ENCODE data around the gene HSD17B4. TPM values are rescaled to one million over a fixed set of nuclear protein-coding genes. Genes with fewer than 3 reads are reported as not detected.
"Not testable (repeated sequence)": the region's sequence is repeated elsewhere in the genome, so short reads cannot be mapped to it uniquely, and the experiment has no call there.

Gene HSD17B4
- total RNA-seq, 1 experiment from 2014 or later: 246 TPM

DNA sequence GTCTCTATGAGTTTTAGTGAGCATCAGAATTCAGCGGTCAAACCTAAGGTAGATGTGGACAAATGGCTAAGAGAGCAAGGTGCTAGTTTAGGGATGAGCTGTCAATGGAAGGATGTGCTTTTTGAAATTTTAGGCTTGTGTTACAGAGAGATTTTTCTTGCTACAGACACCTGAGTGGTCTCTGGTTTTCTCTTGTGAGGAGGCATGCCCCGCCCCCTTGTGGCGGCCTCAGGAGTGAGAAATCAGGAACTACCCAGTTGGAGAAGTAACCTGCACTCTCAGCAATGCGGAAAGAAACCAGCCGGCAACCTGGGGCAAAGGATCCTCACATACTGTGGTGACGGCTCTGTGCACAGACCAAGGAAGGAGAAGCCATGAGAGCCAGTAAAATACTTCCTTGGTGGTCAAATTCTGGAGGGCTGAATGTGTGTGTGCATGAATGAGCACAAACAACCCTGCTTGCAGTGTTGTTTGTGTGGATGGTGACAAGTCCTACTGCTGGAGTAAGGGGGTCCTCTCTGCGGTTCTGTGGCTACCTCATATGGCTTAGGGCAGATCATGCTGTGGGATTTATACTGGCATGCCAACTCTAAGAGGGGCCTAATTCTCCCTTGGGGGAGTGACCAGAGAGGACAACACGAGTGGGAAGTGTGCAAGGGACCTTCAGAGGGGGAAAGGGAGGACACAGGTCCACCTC, 16.7 kb upstream of the HSD17B4 start:
- CTCF ChIA-PET: interaction anchor here (1.0 to 1.6 kb wide), 5 partner anchors 17 to 447 kb away, joined by 3 to 8 read pairs (median 6); partner anchors contain the start of gene DTWD2

DNA sequence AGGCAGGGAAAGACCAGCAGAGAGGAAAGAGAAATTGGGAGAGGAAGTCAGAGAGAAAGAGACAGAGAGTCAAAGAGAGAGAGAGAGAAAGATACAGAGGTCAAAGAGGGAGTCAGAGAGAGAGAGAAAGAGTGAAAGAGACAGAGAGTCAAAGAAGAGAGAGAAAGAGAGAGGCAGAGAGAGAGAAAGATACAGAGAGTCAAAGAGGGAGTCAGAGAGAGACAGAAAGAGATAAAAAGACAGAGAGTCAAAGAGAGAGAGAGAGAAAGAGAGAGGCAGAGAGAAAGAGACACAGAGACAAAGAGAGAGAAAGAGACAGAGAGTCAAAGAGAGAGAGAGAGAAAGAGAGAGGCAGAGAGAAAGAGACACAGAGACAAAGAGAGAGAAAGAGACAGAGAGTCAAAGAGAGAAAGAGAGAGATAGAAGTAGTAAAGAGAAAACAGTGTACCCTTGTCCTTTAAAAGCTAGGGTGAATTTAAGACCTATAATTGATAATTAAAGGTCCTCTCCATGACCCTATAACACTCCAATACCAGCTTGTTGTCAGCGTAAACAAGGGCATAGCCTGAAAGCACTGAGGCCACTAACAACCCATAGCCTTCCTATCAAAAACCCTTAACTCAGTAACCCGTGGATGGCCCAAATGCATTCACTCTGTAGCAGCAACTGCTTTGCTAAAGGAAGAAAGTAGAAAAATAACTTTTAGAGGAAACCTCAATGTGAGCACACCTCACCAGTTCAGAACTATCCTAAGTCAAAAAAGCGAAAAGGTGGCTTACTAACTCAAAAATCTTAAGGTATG, 14.3 kb upstream of the HSD17B4 start:
- Mint-ChIP-seq H3K27ac (ENCODE audit: unreplicated experiment) (peak overlapping the region; percentile 18), H3K4me3 (ENCODE audit: low read depth, unreplicated experiment) (peak overlapping the region; percentile 55), H3K9me3 (ENCODE audit: low read depth, unreplicated experiment) (peaks cover 11% of the 10 kb centered on the region), H3K4me1 (ENCODE audit: low read depth, unreplicated experiment) (peaks cover 32% of the 10 kb centered on the region)
- CTCF ChIA-PET: interaction anchor here (0.6 kb wide), 1 partner anchor 21 kb away, joined by 3 read pairs; no protein-coding TSS in a partner anchor
- DNase-seq; H3K27me3 Mint-ChIP-seq (ENCODE audit: unreplicated experiment); BruUV-seq (replicated peaks); intact Hi-C loops (cut with micrococcal nuclease; ENCODE audit: unreplicated experiment); H3K36me3 Mint-ChIP-seq (ENCODE audit: insufficient read depth, unreplicated experiment): not testable (repeated sequence)

More for the DNA sequence above, 16.7 kb upstream of the HSD17B4 start:
- Mint-ChIP-seq H3K9me3 (ENCODE audit: low read depth, unreplicated experiment) (peaks cover 10% of the 10 kb centered on the region), H3K4me3 (ENCODE audit: low read depth, unreplicated experiment) (no peak overlapping the region), H3K27ac (ENCODE audit: unreplicated experiment) (no peak overlapping the region), H3K27me3 (ENCODE audit: unreplicated experiment) (no peaks in the 10 kb centered on the region), H3K4me1 (ENCODE audit: low read depth, unreplicated experiment) (peaks cover 32% of the 10 kb centered on the region), H3K36me3 (ENCODE audit: insufficient read depth, unreplicated experiment) (peaks cover 8% of the 10 kb centered on the region)
- intact Hi-C loops (cut with micrococcal nuclease; ENCODE audit: unreplicated experiment): loop anchor here (1.0 to 2.0 kb wide), 2 partner anchors 17 to 448 kb away; no protein-coding TSS in a partner anchor
- TF ChIP-seq, protein P1, sequence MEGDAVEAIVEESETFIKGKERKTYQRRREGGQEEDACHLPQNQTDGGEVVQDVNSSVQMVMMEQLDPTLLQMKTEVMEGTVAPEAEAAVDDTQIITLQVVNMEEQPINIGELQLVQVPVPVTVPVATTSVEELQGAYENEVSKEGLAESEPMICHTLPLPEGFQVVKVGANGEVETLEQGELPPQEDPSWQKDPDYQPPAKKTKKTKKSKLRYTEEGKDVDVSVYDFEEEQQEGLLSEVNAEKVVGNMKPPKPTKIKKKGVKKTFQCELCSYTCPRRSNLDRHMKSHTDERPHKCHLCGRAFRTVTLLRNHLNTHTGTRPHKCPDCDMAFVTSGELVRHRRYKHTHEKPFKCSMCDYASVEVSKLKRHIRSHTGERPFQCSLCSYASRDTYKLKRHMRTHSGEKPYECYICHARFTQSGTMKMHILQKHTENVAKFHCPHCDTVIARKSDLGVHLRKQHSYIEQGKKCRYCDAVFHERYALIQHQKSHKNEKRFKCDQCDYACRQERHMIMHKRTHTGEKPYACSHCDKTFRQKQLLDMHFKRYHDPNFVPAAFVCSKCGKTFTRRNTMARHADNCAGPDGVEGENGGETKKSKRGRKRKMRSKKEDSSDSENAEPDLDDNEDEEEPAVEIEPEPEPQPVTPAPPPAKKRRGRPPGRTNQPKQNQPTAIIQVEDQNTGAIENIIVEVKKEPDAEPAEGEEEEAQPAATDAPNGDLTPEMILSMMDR (IDR thresholded peaks at IDR 0.05; ENCODE audit: unreplicated experiment): peak; percentile 87
- BruUV-seq (replicated peaks): no TSS peak
- peak; percentile 90 for DNase-seq

DNA sequence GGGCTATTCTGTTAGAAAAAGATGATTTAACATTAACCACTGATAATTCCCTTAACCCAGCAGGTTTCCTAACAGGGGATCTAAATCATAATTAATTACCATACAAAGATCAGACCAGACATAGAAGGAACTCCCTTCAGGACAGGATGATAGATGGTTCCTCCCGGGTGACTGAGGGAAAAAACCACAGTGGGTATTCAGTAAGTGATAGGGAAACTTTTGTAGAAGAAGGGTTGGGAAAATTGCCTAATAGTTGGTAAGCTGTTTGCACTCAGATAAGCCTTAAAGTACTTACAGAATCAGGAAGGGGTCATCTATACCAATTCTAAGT, 13.7 kb upstream of the HSD17B4 start:
- peaks cover 32% of the 10 kb centered on the region for H3K4me1 Mint-ChIP-seq (ENCODE audit: low read depth, unreplicated experiment)
- intact Hi-C loops (cut with micrococcal nuclease; ENCODE audit: unreplicated experiment); H3K36me3 Mint-ChIP-seq (ENCODE audit: insufficient read depth, unreplicated experiment); DNase-seq; H3K27me3 Mint-ChIP-seq (ENCODE audit: unreplicated experiment): not testable (repeated sequence)
- H3K9me3 Mint-ChIP-seq (ENCODE audit: low read depth, unreplicated experiment): peaks cover 11% of the 10 kb centered on the region
- BruUV-seq (replicated peaks): TSS peak; percentile 85
- CTCF ChIA-PET: interaction anchor here (0.6 to 1.1 kb wide), 2 partner anchors 20 to 22 kb away, joined by 3 to 4 read pairs; no protein-coding TSS in a partner anchor
- peak overlapping the region; percentile 55 for H3K4me3 Mint-ChIP-seq (ENCODE audit: low read depth, unreplicated experiment)
- H3K27ac Mint-ChIP-seq (ENCODE audit: unreplicated experiment): peak overlapping the region; percentile 3

DNA sequence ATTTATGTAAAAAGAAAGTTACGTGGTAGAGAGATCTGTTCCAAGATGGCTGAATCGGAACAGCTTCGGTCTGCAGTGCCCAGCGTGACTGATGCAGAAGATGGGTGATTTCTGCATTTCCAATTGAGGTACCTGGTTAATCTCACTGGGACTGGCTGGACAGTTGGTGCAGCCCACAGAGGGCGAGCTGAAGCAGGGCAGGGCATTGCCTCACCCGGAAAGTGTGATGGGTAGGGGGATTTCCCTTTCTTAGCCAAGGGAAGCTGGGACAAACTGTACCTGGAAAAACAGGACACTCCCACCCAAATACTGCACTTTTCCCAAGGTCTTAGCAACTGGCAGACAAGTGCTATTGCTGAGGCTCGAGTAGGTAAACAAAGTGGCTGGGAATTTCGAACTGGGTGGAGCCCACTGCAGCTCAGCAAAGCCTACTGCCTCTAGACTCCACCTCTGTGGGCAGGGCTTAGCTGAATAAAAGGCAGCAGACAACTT, 13.1 kb upstream of the HSD17B4 start:
- BruUV-seq (replicated peaks): no TSS peak
- CTCF ChIA-PET: interaction anchor here (1.1 kb wide), 2 partner anchors 20 to 171 kb away, joined by 4 read pairs; no protein-coding TSS in a partner anchor
- peaks cover 8% of the 10 kb centered on the region for H3K36me3 Mint-ChIP-seq (ENCODE audit: insufficient read depth, unreplicated experiment)
- peak overlapping the region; percentile 3 for H3K27ac Mint-ChIP-seq (ENCODE audit: unreplicated experiment)
- H3K9me3 Mint-ChIP-seq (ENCODE audit: low read depth, unreplicated experiment): peaks cover 11% of the 10 kb centered on the region
- H3K4me3 Mint-ChIP-seq (ENCODE audit: low read depth, unreplicated experiment): peak overlapping the region; percentile 55
- DNase-seq: peak; percentile 69
- H3K27me3 Mint-ChIP-seq (ENCODE audit: unreplicated experiment): no peaks in the 10 kb centered on the region
- intact Hi-C loops (cut with micrococcal nuclease; ENCODE audit: unreplicated experiment): no loop called here
- peaks cover 32% of the 10 kb centered on the region for H3K4me1 Mint-ChIP-seq (ENCODE audit: low read depth, unreplicated experiment)
- TF ChIP-seq, protein P1 (IDR thresholded peaks at IDR 0.05; ENCODE audit: unreplicated experiment): no peak

DNA sequence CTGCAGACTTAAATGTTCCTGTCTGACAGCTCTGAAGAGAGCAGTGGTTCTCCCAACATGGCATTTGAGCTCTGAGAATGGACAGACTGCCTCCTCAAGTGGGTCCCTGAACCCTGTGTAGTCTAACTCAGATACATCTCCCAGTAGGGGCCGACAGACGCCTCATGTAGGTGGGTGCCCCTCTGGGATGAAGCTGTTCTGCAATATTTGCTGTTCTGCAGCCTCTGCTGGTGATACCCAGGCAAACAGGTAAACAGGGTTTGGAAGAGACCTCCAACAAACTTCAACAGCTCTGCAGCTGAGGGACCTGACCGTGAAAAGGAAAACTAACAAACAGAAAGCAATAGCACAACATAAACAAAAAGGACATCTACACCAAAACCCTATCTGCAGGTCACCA, 12.7 kb upstream of the HSD17B4 start:
- H3K27me3 Mint-ChIP-seq (ENCODE audit: unreplicated experiment): not testable (repeated sequence)

DNA sequence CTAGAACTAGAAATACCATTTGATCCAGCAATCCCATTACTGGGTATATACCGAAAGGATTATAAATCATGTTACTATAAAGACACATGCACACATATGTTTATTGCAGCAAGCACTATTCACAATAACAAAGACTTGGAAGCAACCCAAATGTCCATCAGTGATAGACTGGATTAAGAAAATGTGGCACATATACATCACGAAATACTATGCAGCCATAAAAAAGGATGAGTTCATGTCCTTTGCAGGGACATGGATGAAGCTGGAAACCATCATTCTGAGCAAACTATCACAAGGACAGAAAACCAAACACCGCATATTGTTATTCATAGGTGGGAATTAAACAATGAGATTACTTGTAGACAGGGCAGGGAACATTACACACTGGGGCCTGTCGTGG, 7.7 kb upstream of the HSD17B4 start:
- H3K36me3 Mint-ChIP-seq (ENCODE audit: insufficient read depth, unreplicated experiment); H3K27me3 Mint-ChIP-seq (ENCODE audit: unreplicated experiment); H3K27ac Mint-ChIP-seq (ENCODE audit: unreplicated experiment); H3K9me3 Mint-ChIP-seq (ENCODE audit: low read depth, unreplicated experiment); intact Hi-C loops (cut with micrococcal nuclease; ENCODE audit: unreplicated experiment); CTCF ChIA-PET; H3K4me1 Mint-ChIP-seq (ENCODE audit: low read depth, unreplicated experiment); H3K4me3 Mint-ChIP-seq (ENCODE audit: low read depth, unreplicated experiment); DNase-seq; BruUV-seq (replicated peaks): not testable (repeated sequence)

More for the DNA sequence above, 12.7 kb upstream of the HSD17B4 start:
- DNase-seq; H3K27ac Mint-ChIP-seq (ENCODE audit: unreplicated experiment); intact Hi-C loops (cut with micrococcal nuclease; ENCODE audit: unreplicated experiment); H3K36me3 Mint-ChIP-seq (ENCODE audit: insufficient read depth, unreplicated experiment); BruUV-seq (replicated peaks): not testable (repeated sequence)
- H3K4me3 Mint-ChIP-seq (ENCODE audit: low read depth, unreplicated experiment): peak overlapping the region; percentile 55
- CTCF ChIA-PET: interaction anchor here (1.1 kb wide), 2 partner anchors 21 to 171 kb away, joined by 4 read pairs; no protein-coding TSS in a partner anchor
- peaks cover 11% of the 10 kb centered on the region for H3K9me3 Mint-ChIP-seq (ENCODE audit: low read depth, unreplicated experiment)
- peaks cover 32% of the 10 kb centered on the region for H3K4me1 Mint-ChIP-seq (ENCODE audit: low read depth, unreplicated experiment)
